ENCODE data around the gene RAB11FIP2. TPM values are rescaled to one million over a fixed set of nuclear protein-coding genes. Genes with fewer than 3 reads are reported as not detected.

RAB11FIP2 gene
- total RNA-seq, 2 experiments from 2014 or later: 6.6 to 9.7 TPM

GRCh38 chr10:118035354-118036005 is 11.3 kb downstream of the RAB11FIP2 start:
- H3K27ac Mint-ChIP-seq: no peak overlapping the region
- peaks cover 22% of the 10 kb centered on the region for H3K36me3 Mint-ChIP-seq (ENCODE audit: low read depth)
- POLR2A ChIA-PET: interaction anchor here (1.4 kb wide), 1 partner anchor 9 kb away, joined by 4 read pairs; no protein-coding TSS in a partner anchor
- H3K4me1 Mint-ChIP-seq (ENCODE audit: low read depth): peaks cover 30% of the 10 kb centered on the region
- CTCF ChIA-PET: no interaction called here
- ATAC-seq: peak; percentile 56
- no peak for TF ChIP-seq CTCF (IDR thresholded peaks at IDR 0.05)
- no peaks in the 10 kb centered on the region for H3K9me3 Mint-ChIP-seq
- H3K27me3 Mint-ChIP-seq: no peaks in the 10 kb centered on the region
- no peak overlapping the region for H3K4me3 Mint-ChIP-seq
- no peak for DNase-seq
- intact Hi-C loops (cut with micrococcal nuclease): no loop called here

GRCh38 chr10:118034791-118035261 is 11.9 kb downstream of the RAB11FIP2 start:
- Mint-ChIP-seq H3K4me3 (no peak overlapping the region), H3K27ac (no peak overlapping the region), H3K36me3 (ENCODE audit: low read depth) (peaks cover 19% of the 10 kb centered on the region), H3K4me1 (ENCODE audit: low read depth) (peaks cover 25% of the 10 kb centered on the region), H3K9me3 (no peaks in the 10 kb centered on the region), H3K27me3 (no peaks in the 10 kb centered on the region)
- intact Hi-C loops (cut with micrococcal nuclease): no loop called here
- ChIA-PET POLR2A (interaction anchor here (1.4 kb wide), 1 partner anchor 10 kb away, joined by 4 read pairs; no protein-coding TSS in a partner anchor), CTCF (no interaction called here)
- no peak for DNase-seq
- TF ChIP-seq CTCF (IDR thresholded peaks at IDR 0.05): no peak
- no peak for ATAC-seq

DNA sequence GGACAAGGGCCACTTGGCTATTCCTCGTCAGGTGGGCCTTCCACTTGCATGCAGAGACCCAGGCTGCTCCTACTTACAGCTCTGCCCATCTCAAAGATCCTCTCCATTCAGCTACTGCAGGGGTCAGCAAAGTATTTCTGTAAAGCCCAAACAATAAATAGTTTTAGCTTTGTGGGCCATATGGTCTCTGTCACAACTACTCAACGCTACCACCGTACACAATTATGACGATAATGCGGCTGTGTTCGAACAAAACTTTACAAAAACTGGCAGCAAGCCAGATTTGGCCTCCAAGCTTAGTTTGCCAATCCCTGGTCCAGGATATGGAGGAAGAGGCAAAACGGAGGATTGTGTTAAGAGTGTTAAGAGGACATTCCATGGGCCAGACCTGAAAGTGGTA is 12.8 kb downstream of the RAB11FIP2 start:
- H3K27me3 Mint-ChIP-seq: no peaks in the 10 kb centered on the region
- no peak overlapping the region for H3K4me3 Mint-ChIP-seq
- H3K36me3 Mint-ChIP-seq (ENCODE audit: low read depth): peaks cover 14% of the 10 kb centered on the region
- no peaks in the 10 kb centered on the region for H3K9me3 Mint-ChIP-seq
- POLR2A ChIA-PET: no interaction called here
- no peak for TF ChIP-seq CTCF (IDR thresholded peaks at IDR 0.05)
- peaks cover 27% of the 10 kb centered on the region for H3K4me1 Mint-ChIP-seq (ENCODE audit: low read depth)
- ATAC-seq (no peak), DNase-seq (no peak)
- H3K27ac Mint-ChIP-seq: no peak overlapping the region
- CTCF ChIA-PET: no interaction called here
- intact Hi-C loops (cut with micrococcal nuclease): no loop called here

GRCh38 chr10:118032564-118032963 is 14.2 kb downstream of the RAB11FIP2 start:
- Mint-ChIP-seq H3K27me3 (no peaks in the 10 kb centered on the region), H3K4me3 (no peak overlapping the region), H3K36me3 (ENCODE audit: low read depth) (peaks cover 16% of the 10 kb centered on the region), H3K9me3 (no peaks in the 10 kb centered on the region), H3K4me1 (ENCODE audit: low read depth) (peaks cover 31% of the 10 kb centered on the region), H3K27ac (no peak overlapping the region)
- DNase-seq (no peak), ATAC-seq (no peak)
- intact Hi-C loops (cut with micrococcal nuclease): no loop called here
- ChIA-PET CTCF (no interaction called here), POLR2A (interaction anchor here (0.6 kb wide), 1 partner anchor 434 kb away, joined by 3 read pairs; no protein-coding TSS in a partner anchor)
- no peak for TF ChIP-seq CTCF (IDR thresholded peaks at IDR 0.05)

DNA sequence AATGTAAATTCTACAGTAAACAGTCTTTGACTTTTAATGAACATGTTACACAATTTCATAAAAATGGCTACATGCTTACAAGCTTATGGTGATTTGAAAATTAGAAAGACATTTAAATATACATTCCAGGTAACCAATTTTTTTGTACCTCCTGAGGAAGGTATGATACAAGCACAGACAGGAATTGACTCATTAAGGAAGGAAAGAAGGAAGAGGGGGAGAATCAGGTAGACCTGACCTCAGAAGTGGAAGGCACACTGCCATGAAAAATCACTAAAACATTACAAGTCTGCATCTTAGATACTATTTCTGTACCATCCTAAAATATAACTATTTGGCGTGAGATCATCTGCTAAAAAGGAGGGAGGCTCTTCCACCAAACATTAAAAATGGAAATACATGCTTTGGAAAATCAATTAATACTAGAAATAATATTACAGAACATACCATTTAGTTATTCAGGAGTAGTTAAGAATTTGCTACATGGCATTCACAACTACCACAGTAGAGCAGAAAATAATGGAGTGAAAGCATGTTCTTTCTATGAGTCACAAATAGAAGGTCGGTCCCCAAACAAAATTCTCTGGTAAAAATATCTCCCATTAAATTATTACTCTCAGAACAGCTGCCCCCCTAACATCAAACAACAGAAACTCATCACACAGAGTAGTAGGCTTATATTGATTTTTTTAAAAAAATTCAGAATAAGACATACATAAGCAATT is 15.2 kb downstream of the RAB11FIP2 start:
- intact Hi-C loops (cut with micrococcal nuclease): no loop called here
- DNase-seq (no peak), ATAC-seq (no peak)
- H3K36me3 Mint-ChIP-seq (ENCODE audit: low read depth): peaks cover 16% of the 10 kb centered on the region
- peaks cover 27% of the 10 kb centered on the region for H3K4me1 Mint-ChIP-seq (ENCODE audit: low read depth)
- CTCF ChIA-PET: no interaction called here
- POLR2A ChIA-PET: no interaction called here
- H3K9me3 Mint-ChIP-seq: no peaks in the 10 kb centered on the region
- no peak overlapping the region for H3K27ac Mint-ChIP-seq
- H3K27me3 Mint-ChIP-seq: no peaks in the 10 kb centered on the region
- no peak overlapping the region for H3K4me3 Mint-ChIP-seq
- no peak for TF ChIP-seq CTCF (IDR thresholded peaks at IDR 0.05)

Measured in activated CD8-positive, alpha-beta T cell treated with anti-CD3 and anti-CD28 coated beads for 36 hours (primary cell).